ENCODE results near the gene CAMK2G.
A peak's percentile ranks its signal among the peaks of the same experiment; 100 is the strongest.

CAMK2G gene

DNA sequence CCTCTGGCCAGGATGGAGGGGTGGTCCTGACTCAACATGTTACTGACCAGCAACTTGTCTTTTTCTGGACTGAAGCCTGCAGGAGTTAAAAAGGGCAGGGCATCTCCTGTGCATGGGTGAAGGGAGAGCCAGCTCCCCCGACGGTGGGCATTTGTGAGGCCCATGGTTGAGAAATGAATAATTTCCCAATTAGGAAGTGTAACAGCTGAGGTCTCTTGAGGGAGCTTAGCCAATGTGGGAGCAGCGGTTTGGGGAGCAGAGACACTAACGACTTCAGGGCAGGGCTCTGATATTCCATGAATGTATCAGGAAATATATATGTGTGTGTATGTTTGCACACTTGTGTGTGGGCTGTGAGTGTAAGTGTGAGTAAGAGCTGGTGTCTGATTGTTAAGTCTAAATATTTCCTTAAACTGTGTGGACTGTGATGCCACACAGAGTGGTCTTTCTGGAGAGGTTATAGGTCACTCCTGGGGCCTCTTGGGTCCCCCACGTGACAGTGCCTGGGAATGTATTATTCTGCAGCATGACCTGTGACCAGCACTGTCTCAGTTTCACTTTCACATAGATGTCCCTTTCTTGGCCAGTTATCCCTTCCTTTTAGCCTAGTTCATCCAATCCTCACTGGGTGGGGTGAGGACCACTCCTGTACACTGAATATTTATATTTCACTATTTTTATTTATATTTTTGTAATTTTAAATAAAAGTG, 42.6 kb upstream of the CAMK2G start:
- TF ChIP-seq, protein P1, sequence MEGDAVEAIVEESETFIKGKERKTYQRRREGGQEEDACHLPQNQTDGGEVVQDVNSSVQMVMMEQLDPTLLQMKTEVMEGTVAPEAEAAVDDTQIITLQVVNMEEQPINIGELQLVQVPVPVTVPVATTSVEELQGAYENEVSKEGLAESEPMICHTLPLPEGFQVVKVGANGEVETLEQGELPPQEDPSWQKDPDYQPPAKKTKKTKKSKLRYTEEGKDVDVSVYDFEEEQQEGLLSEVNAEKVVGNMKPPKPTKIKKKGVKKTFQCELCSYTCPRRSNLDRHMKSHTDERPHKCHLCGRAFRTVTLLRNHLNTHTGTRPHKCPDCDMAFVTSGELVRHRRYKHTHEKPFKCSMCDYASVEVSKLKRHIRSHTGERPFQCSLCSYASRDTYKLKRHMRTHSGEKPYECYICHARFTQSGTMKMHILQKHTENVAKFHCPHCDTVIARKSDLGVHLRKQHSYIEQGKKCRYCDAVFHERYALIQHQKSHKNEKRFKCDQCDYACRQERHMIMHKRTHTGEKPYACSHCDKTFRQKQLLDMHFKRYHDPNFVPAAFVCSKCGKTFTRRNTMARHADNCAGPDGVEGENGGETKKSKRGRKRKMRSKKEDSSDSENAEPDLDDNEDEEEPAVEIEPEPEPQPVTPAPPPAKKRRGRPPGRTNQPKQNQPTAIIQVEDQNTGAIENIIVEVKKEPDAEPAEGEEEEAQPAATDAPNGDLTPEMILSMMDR (IDR thresholded peaks at IDR 0.05; ENCODE audit: insufficient read depth, low read depth, low read length, missing control alignments): no peak
- no peak overlapping the region for H3K4me3 ChIP-seq (ENCODE audit: low read depth, low read length)
- no peak for DNase-seq (ENCODE audit: low read depth)

DNA sequence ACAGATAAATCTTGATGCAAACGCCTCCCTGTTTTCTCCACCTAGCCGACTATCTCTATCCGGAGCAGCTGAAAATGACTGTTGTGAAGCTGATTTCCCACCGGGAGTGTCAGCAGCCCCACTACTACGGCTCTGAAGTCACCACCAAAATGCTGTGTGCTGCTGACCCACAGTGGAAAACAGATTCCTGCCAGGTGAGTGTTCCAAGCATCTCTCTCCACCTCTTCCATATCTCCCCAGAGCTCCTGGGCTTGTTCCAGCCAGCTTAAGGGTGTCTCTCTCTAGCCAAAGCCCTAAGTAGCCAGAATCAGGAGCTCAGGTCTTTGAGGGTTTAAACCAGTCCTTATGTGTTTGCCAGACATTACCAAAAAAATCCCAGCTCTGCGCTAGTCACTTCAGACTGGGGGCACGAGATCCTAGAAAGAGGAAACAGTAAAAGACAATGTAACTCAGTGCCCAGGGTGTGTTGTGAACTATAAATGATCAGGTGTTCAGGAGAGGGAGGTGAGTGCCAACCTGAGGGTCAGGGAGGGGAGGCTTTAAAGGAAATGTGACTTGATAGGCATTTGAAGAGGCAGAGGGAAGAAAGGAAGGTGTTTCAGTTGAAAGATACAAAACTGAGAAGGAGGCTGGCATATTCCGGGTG, 41.0 kb upstream of the CAMK2G start:
- TF ChIP-seq, protein P1 (IDR thresholded peaks at IDR 0.05; ENCODE audit: insufficient read depth, low read depth, low read length, missing control alignments): no peak
- no peak for DNase-seq (ENCODE audit: low read depth)

DNA sequence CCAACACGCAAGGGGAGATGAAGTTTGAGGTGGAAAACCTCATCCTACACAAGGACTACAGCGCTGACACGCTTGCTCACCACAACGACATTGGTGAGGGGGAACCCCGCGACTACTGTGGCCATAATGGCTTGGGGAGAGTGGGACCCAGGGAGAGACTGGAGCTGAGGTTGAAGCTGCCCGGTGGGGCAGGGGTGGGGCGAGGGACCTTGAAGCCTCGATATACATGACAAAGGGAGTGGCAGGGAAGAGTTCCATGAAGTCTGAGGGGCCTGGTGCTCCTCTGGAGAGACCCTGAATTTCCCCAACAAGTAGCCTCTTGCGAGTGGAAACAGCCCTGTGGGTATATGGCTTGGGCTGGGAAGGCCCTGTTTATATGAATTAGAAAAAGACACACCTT, 39.7 kb upstream of the CAMK2G start:
- DNase-seq (ENCODE audit: low read depth): no peak
- no peak overlapping the region for H3K4me3 ChIP-seq (ENCODE audit: low read depth, low read length)

More for the DNA sequence above, 41.0 kb upstream of the CAMK2G start:
- no peak overlapping the region for H3K4me3 ChIP-seq (ENCODE audit: low read depth, low read length)

DNA sequence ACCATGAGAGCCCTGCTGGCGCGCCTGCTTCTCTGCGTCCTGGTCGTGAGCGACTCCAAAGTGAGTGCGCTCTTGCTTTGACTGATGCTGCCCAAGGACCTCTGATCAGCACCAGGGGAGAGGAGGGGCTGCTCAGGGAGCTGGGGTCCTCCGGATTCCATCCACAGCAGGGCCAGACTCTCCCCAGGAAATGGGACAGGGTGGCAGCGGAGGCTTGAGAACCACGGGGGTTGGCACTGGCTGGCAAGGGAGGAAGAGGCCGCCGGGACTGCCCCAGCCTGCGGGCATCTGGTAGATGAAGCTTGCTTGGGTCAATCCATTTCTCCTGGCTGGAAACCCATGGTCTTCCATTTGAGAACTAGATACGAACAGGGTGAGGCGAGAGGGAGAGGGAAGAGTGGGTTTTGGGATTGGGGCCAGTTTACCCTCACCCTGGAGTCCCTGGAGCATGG, 37.2 kb upstream of the CAMK2G start:
- H3K4me3 ChIP-seq (ENCODE audit: low read depth, low read length): peak overlapping the region; percentile 45
- TF ChIP-seq, protein P1 (IDR thresholded peaks at IDR 0.05; ENCODE audit: insufficient read depth, low read depth, low read length, missing control alignments): no peak
- peak; percentile 30 for DNase-seq (ENCODE audit: low read depth)

More for the DNA sequence above, 39.7 kb upstream of the CAMK2G start:
- TF ChIP-seq, protein P1 (IDR thresholded peaks at IDR 0.05; ENCODE audit: insufficient read depth, low read depth, low read length, missing control alignments): no peak

DNA sequence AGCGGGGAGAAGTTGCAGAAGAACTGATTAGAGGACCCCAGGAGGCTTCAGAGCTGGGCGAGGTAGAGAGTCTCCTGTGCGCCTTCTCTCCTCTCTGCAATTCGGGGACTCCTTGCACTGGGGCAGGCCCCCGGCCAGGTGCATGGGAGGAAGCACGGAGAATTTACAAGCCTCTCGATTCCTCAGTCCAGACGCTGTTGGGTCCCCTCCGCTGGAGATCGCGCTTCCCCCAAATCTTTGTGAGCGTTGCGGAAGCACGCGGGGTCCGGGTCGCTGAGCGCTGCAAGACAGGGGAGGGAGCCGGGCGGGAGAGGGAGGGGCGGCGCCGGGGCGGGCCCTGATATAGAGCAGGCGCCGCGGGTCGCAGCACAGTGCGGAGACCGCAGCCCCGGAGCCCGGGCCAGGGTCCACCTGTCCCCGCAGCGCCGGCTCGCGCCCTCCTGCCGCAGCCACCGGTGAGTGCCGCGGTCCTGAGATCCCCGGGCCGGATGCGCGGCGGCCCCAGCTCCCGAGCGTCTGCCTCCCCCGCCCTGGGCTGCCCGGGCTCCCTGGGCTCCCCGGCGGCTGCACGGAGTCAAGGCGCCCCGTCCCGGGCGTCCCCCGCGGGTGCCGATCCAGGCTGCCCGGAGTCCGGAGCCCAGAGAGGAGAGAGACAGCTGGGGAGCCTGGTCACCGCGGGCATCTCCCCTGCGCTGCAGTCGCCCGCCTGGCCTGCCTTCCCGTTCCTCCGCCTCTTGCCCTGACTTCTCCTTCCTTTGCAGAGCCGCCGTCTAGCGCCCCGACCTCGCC, 36.6 kb upstream of the CAMK2G start, which contains the start of gene PLAU:
Gene PLAU, plus strand, starts transcription at position 369 of the 789 bp plus-strand sequence. CDS start 424 bp downstream, outside the sequence.
- TF ChIP-seq, protein P1 (IDR thresholded peaks at IDR 0.05; ENCODE audit: insufficient read depth, low read depth, low read length, missing control alignments): no peak
- H3K4me3 ChIP-seq (ENCODE audit: low read depth, low read length): peak within 1 kb of the TSS; percentile 45
- DNase-seq (ENCODE audit: low read depth): peak; percentile 22

DNA sequence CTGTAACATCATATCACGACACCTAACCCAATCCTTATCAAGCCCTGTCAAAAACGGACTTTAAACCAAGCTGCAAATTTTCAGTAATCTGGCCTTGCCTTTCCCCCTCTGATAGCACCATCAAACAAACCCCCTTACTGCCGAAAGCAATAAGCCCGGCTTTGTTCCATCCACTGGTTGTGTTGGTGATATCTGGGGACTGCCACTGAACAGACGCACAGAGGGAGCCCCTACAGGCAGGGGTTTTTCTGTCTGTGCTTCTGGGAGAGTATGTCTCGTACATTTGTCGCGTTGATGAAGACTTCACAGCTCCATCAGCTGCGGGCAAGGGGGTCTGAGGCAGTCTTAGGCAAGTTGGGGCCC, 36.0 kb upstream of the CAMK2G start:
- H3K4me3 ChIP-seq (ENCODE audit: low read depth, low read length): peak overlapping the region; percentile 45
- no peak for DNase-seq (ENCODE audit: low read depth)
- TF ChIP-seq, protein P1 (IDR thresholded peaks at IDR 0.05; ENCODE audit: insufficient read depth, low read depth, low read length, missing control alignments): no peak

All from GM12865 (cell line).